SK-N-SH (cell line): ENCODE data around the gene ABLIM2.

Source experiments
- FOXM1 ChIP-seq: IDR thresholded peaks from 2 replicates; pipeline ENCODE4 v1.4.0; 2012; ENCODE audit warnings: low read depth, mild to moderate bottlenecking
- POLR2AphosphoS5 ChIP-seq: IDR thresholded peaks from 2 replicates; pipeline ENCODE4 v1.6.1; 2012; ENCODE audit warnings: low read depth, low read length
- RFX5 ChIP-seq: IDR thresholded peaks from 2 replicates; pipeline ENCODE4 v1.6.1; 2012; ENCODE audit warnings: mild to moderate bottlenecking, improper control_type of control experiment, low read length
- SMC3 ChIP-seq: IDR thresholded peaks from 2 replicates; pipeline ENCODE4 v1.6.1; 2012; ENCODE audit warnings: low read depth, low read length, improper control_type of control experiment
- TAF1 ChIP-seq: IDR thresholded peaks from 2 replicates; pipeline ENCODE4 v1.6.1; 2012; ENCODE audit warnings: low read depth, mild to moderate bottlenecking, low read length, moderate library complexity, borderline replicate concordance
- YY1 ChIP-seq: IDR thresholded peaks from 2 replicates; pipeline ENCODE4 v1.4.0; 2012; ENCODE audit warnings: low read depth, mild to moderate bottlenecking
- TF ChIP-seq, protein P1 (sequence below): fragments of 200-600 bp; sonication (generic); IDR thresholded peaks from 2 replicates; pipeline ENCODE4 v1.6.1; 2017; ENCODE audit warnings: antibody characterized with exemption, mild to moderate bottlenecking, moderate library complexity
- TF ChIP-seq, protein P2 (sequence below): IDR thresholded peaks from 2 replicates; pipeline ENCODE4 v1.6.1; 2012; ENCODE audit warnings: mild to moderate bottlenecking, low read depth, low read length, moderate library complexity

DNA sequence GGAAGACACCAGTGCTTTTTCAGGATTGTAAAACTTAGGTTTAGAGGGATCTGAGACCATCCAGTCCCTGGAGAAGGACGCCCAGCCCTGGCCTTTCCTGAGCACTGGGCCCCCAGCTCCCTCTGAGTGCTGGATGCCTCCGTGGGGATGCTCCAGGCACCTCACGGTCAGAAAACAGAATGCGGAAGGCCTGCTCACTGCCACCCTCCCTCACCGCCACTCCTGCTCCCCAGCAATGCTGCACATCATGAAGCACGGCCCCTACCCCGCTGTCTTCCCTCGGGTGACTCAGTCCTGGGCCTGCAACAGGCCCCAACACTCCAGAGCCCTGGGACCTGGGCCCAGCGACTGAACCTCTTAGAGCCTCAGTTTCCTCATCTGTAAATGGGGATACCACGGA, 26.2 kb downstream of the ABLIM2 start:
- no peak for TF ChIP-seq TAF1
- TF ChIP-seq, protein P1, sequence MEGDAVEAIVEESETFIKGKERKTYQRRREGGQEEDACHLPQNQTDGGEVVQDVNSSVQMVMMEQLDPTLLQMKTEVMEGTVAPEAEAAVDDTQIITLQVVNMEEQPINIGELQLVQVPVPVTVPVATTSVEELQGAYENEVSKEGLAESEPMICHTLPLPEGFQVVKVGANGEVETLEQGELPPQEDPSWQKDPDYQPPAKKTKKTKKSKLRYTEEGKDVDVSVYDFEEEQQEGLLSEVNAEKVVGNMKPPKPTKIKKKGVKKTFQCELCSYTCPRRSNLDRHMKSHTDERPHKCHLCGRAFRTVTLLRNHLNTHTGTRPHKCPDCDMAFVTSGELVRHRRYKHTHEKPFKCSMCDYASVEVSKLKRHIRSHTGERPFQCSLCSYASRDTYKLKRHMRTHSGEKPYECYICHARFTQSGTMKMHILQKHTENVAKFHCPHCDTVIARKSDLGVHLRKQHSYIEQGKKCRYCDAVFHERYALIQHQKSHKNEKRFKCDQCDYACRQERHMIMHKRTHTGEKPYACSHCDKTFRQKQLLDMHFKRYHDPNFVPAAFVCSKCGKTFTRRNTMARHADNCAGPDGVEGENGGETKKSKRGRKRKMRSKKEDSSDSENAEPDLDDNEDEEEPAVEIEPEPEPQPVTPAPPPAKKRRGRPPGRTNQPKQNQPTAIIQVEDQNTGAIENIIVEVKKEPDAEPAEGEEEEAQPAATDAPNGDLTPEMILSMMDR = no peak
- no peak for TF ChIP-seq YY1
- TF ChIP-seq, protein P2, sequence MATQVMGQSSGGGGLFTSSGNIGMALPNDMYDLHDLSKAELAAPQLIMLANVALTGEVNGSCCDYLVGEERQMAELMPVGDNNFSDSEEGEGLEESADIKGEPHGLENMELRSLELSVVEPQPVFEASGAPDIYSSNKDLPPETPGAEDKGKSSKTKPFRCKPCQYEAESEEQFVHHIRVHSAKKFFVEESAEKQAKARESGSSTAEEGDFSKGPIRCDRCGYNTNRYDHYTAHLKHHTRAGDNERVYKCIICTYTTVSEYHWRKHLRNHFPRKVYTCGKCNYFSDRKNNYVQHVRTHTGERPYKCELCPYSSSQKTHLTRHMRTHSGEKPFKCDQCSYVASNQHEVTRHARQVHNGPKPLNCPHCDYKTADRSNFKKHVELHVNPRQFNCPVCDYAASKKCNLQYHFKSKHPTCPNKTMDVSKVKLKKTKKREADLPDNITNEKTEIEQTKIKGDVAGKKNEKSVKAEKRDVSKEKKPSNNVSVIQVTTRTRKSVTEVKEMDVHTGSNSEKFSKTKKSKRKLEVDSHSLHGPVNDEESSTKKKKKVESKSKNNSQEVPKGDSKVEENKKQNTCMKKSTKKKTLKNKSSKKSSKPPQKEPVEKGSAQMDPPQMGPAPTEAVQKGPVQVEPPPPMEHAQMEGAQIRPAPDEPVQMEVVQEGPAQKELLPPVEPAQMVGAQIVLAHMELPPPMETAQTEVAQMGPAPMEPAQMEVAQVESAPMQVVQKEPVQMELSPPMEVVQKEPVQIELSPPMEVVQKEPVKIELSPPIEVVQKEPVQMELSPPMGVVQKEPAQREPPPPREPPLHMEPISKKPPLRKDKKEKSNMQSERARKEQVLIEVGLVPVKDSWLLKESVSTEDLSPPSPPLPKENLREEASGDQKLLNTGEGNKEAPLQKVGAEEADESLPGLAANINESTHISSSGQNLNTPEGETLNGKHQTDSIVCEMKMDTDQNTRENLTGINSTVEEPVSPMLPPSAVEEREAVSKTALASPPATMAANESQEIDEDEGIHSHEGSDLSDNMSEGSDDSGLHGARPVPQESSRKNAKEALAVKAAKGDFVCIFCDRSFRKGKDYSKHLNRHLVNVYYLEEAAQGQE = no peak
- TF ChIP-seq RFX5 = no peak
- no peak for TF ChIP-seq FOXM1
- no peak for TF ChIP-seq SMC3
- TF ChIP-seq POLR2AphosphoS5 = no peak
